SK-N-SH (cell line): ENCODE measurements around the gene MRPL21. TPM values are rescaled to one million over a fixed set of nuclear protein-coding genes. Genes with fewer than 3 reads are reported as not detected.
A peak's percentile ranks its signal among the peaks of the same experiment; 100 is the strongest.

Experiments
- CTCF ChIA-PET: fragments of 300-600, 350-600 bp; formaldehyde crosslinking; extraction: SDS; loops from one replicate; lab custom pipeline; 2021; lab: Yijun Ruan, JAX
- POLR2A ChIA-PET: fragments of 350-600 bp; sonication (Branson Sonifier 250); formaldehyde crosslinking; extraction: SDS; loops from one replicate; lab custom pipeline; 2020; ENCODE audit warnings: antibody characterized with exemption, inconsistent platforms; lab: Yijun Ruan, JAX
- DNase-seq: peaks from one replicate; pipeline ENCODE4 v3.0.0; 2012
- H2AFZ ChIP-seq: fragments of 200-600 bp; sonication (generic); 2 replicates; pipeline ENCODE4 v1.8.1; 2016; ENCODE audit warnings: antibody characterized with exemption, mild to moderate bottlenecking, low read depth
- H3F3A ChIP-seq: fragments of 200-600 bp; sonication (generic); replicated peaks from 2 replicates; pipeline ENCODE3; 2016; ENCODE audit warnings: antibody characterized with exemption, mild to moderate bottlenecking; ENCODE audit not compliant: insufficient read depth
- H3K27ac ChIP-seq, 2 experiments: fragments of 200-500 bp in 1 of 2; fragments of 200-600 bp in 1 of 2; sonication (Bioruptor generic) in 1 of 2; sonication (generic), shearing (Covaris generic) in 1 of 2; 2 replicates each; pipeline versions ENCODE4 v1.5.1 to v1.6.1; 2014 to 2016; ENCODE audit warnings: low read depth in 2 of 2, inconsistent platforms in 1 of 2, low read length in 1 of 2, mild to moderate bottlenecking in 1 of 2, mixed read lengths in 1 of 2
- H3K27me3 ChIP-seq: fragments of 200-600 bp; sonication (generic), shearing (Covaris generic); 2 replicates; pipeline ENCODE4 v1.6.1; 2016; ENCODE audit warnings: mixed run types; ENCODE audit not compliant: insufficient read depth
- H3K36me3 ChIP-seq, 2 experiments: fragments of 200-500 bp in 1 of 2; fragments of 200-600 bp in 1 of 2; sonication (Bioruptor generic) in 1 of 2; sonication (generic) in 1 of 2; replicated peaks in 1 of 2; 2 replicates each; pipeline versions ENCODE3 to v1.5.1; 2014 to 2016; ENCODE audit warnings: low read length in 1 of 2, mild to moderate bottlenecking in 1 of 2; ENCODE audit not compliant: insufficient read depth in 2 of 2, control insufficient read depth in 1 of 2
- H3K4me1 ChIP-seq, 2 experiments: fragments of 200-500 bp in 1 of 2; fragments of 200-600 bp in 1 of 2; sonication (Bioruptor generic) in 1 of 2; sonication (generic), shearing (Covaris generic) in 1 of 2; 2 replicates each; pipeline versions ENCODE4 v1.5.1 to v1.6.1; 2014 to 2016; ENCODE audit warnings: low read depth in 1 of 2, low read length in 1 of 2, mixed run types in 1 of 2; ENCODE audit not compliant: insufficient read depth in 2 of 2, control insufficient read depth in 1 of 2
- H3K4me2 ChIP-seq: fragments of 200-600 bp; sonication (generic), shearing (Covaris generic); 2 replicates; pipeline ENCODE4 v1.6.1; 2017; ENCODE audit warnings: mixed run types
- H3K4me3 ChIP-seq, 2 experiments: fragments of 200-500 bp in 1 of 2; fragments of 200-600 bp in 1 of 2; sonication (Bioruptor generic) in 1 of 2; sonication (generic), shearing (Covaris generic) in 1 of 2; 2 replicates each; pipeline versions ENCODE4 v1.5.1 to v1.8.1; 2014 to 2016; ENCODE audit warnings: low read depth in 2 of 2, inconsistent platforms in 1 of 2, low read length in 1 of 2, mild to moderate bottlenecking in 1 of 2, mixed read lengths in 1 of 2, moderate library complexity in 1 of 2
- H3K79me2 ChIP-seq: fragments of 200-600 bp; sonication (generic); 2 replicates; pipeline ENCODE4 v1.8.1; 2017; ENCODE audit warnings: mild to moderate bottlenecking; ENCODE audit not compliant: insufficient read depth
- H3K9ac ChIP-seq: fragments of 200-600 bp; sonication (generic); 2 replicates; pipeline ENCODE4 v1.6.1; 2017; ENCODE audit warnings: mixed run types
- H3K9me2 ChIP-seq: fragments of 200-600 bp; sonication (generic); 2 replicates; pipeline ENCODE4 v1.6.1; 2017; ENCODE audit warnings: mixed run types
- H3K9me3 ChIP-seq: fragments of 200-600 bp; sonication (generic); 2 replicates; pipeline ENCODE4 v1.6.1; 2017; ENCODE audit warnings: mixed run types, mild to moderate bottlenecking, moderate library complexity
- H4K20me1 ChIP-seq: fragments of 200-600 bp; sonication (generic); 2 replicates; pipeline ENCODE4 v1.6.1; 2017; ENCODE audit warnings: mild to moderate bottlenecking, mixed run types; ENCODE audit not compliant: insufficient read depth
- EP300 ChIP-seq, 2 experiments: IDR thresholded peaks; 2 replicates each; pipeline versions ENCODE4 v1.4.0 to v1.6.1; 2012; ENCODE audit warnings: borderline replicate concordance in 1 of 2, low read depth in 1 of 2, low read length in 1 of 2
- FOSL2 ChIP-seq: IDR thresholded peaks from 2 replicates; pipeline ENCODE4 v1.4.0; 2012; ENCODE audit warnings: low read depth, mild to moderate bottlenecking, moderate library complexity, borderline replicate concordance
- GABPA ChIP-seq: IDR thresholded peaks from 2 replicates; pipeline ENCODE4 v1.4.0; 2012; ENCODE audit warnings: low read depth, mild to moderate bottlenecking
- IRF3 ChIP-seq: fragments of 150-350 bp; IDR thresholded peaks from 2 replicates; pipeline ENCODE4 v1.6.1; 2016; ENCODE audit warnings: mild to moderate bottlenecking, low read depth, low read length
- MXI1 ChIP-seq: IDR thresholded peaks from 2 replicates; pipeline ENCODE4 v1.6.1; 2012; ENCODE audit warnings: mild to moderate bottlenecking, low read depth, low read length, improper control_type of control experiment
- NRF1 ChIP-seq: IDR thresholded peaks from 2 replicates; pipeline ENCODE4 v1.6.1; 2012; ENCODE audit warnings: low read depth, mild to moderate bottlenecking, low read length
- PBX3 ChIP-seq: IDR thresholded peaks from 2 replicates; pipeline ENCODE4; 2012
- POLR2AphosphoS5 ChIP-seq: IDR thresholded peaks from 2 replicates; pipeline ENCODE4 v1.6.1; 2012; ENCODE audit warnings: low read depth, low read length
- RAD21 ChIP-seq: IDR thresholded peaks from 2 replicates; pipeline ENCODE4 v1.6.1; 2012; ENCODE audit warnings: mild to moderate bottlenecking, low read length
- RCOR1 ChIP-seq: fragments of 150-350 bp; IDR thresholded peaks from 2 replicates; pipeline ENCODE4 v1.6.1; 2017; ENCODE audit warnings: antibody characterized with exemption, low read length
- REST ChIP-seq: IDR thresholded peaks from 2 replicates; pipeline ENCODE4 v1.6.1; 2012; ENCODE audit warnings: mild to moderate bottlenecking, low read depth, low read length, moderate library complexity
- RXRA ChIP-seq: IDR thresholded peaks from 2 replicates; pipeline ENCODE4 v1.4.0; 2012; ENCODE audit warnings: low read depth, mild to moderate bottlenecking, borderline replicate concordance
- TAF1 ChIP-seq: IDR thresholded peaks from 2 replicates; pipeline ENCODE4 v1.6.1; 2012; ENCODE audit warnings: low read depth, mild to moderate bottlenecking, low read length, moderate library complexity, borderline replicate concordance
- WGBS: methylation state at CpG from one replicate; pipeline ENCODE4 v1.1.6; 2017; ENCODE audit warnings: low lambda C conversion rate; 5-methylcytosine and 5-hydroxymethylcytosine counted together
- polyA plus RNA-seq, 3 experiments: library from polyadenylated mRNA; depleted of rRNA; stranded (reverse); fragments of >200 nt; gene quantifications; 2 replicates each; pipeline ENCODE4 v1.2.3, GENCODE V29; 2012
- TF ChIP-seq, protein P1 (sequence below): fragments of 200-600 bp; sonication (generic); IDR thresholded peaks from 2 replicates; pipeline ENCODE4 v1.6.1; 2017; ENCODE audit warnings: antibody characterized with exemption, mild to moderate bottlenecking, moderate library complexity
- TF ChIP-seq, protein P2 (sequence below): IDR thresholded peaks from 2 replicates; pipeline ENCODE4 v1.4.0; 2012; ENCODE audit warnings: low read depth, borderline replicate concordance

The MRPL21 gene
- polyA plus RNA-seq, 1 of the 3 experiments (the other 2 are of a cell fraction): 125 TPM

DNA sequence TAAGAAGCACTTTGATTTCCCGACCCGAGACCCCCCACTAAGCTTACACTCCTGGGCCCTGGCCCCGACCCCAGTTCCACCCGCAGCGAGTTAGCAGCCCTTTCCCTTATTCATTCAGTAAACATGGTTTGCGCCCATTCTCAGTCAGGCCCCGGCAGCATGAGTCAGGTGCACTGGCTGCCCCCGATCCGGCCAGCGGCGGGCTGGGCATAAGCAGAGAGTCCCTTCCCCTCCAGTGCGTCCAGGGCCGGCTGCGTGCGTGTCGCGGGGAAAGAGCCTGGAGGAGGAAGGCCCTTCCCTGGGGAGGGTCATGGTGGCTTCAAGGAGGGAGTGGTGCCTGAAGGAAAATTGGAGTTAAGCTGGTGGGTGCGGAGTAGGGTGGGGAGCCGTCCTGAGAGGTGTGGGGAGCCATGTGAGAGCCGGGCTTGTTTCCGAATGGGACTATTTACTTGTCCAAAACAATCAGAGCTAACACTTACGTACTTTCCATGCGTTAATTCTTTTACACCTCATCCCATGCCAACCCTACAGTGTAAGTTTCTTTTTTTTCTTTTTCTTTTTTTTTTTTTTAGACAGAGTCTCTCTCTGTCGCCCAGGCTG is 716 bp upstream of the MRPL21 start:
- H3K9me2 ChIP-seq: no peaks in the 10 kb centered on the region
- peaks cover 70% of the 10 kb centered on the region for H3K79me2 ChIP-seq

GRCh38 chr11:68900835-68901381 is 2.7 kb downstream of the MRPL21 start:
- Histone ChIP-seq H3F3A (no peaks in the 10 kb centered on the region), H3K9me2 (no peaks in the 10 kb centered on the region), H3K36me3 (peaks cover 11 to 47% of the 10 kb centered on the region in 2 experiments), H3K9me3 (no peaks in the 10 kb centered on the region), H3K79me2 (peaks cover 64% of the 10 kb centered on the region), H3K4me2 (no peak overlapping the region), H3K27ac (no peak overlapping the region), H2AFZ (no peak overlapping the region), H3K9ac (no peak overlapping the region), H3K4me3 (no peak overlapping the region), H3K4me1 (peaks cover 14 to 18% of the 10 kb centered on the region in 2 experiments), H3K27me3 (no peaks in the 10 kb centered on the region), H4K20me1 (peaks cover 7% of the 10 kb centered on the region; the same call in 1 of the 2 replicates)
- ChIA-PET POLR2A (no interaction called here), CTCF (interaction anchor here (0.9 to 2.8 kb wide), 2 partner anchors 11 to 149 kb away, joined by 3 to 10 read pairs; no protein-coding TSS in a partner anchor)
- 89% methylated on average over 8 of the region's 9 CpGs for WGBS
- DNase-seq: no peak
- TF ChIP-seq RXRA (no peak), FOSL2 (no peak), GABPA (no peak), NRF1 (no peak), TAF1 (no peak), IRF3 (no peak), EP300 (IDR thresholded peaks at IDR 0.05; ENCODE audit: borderline replicate concordance in 1 of 2, low read depth in 1 of 2, low read length in 1 of 2) (no peak), POLR2AphosphoS5 (no peak), REST (no peak)
- TF ChIP-seq, protein P1, sequence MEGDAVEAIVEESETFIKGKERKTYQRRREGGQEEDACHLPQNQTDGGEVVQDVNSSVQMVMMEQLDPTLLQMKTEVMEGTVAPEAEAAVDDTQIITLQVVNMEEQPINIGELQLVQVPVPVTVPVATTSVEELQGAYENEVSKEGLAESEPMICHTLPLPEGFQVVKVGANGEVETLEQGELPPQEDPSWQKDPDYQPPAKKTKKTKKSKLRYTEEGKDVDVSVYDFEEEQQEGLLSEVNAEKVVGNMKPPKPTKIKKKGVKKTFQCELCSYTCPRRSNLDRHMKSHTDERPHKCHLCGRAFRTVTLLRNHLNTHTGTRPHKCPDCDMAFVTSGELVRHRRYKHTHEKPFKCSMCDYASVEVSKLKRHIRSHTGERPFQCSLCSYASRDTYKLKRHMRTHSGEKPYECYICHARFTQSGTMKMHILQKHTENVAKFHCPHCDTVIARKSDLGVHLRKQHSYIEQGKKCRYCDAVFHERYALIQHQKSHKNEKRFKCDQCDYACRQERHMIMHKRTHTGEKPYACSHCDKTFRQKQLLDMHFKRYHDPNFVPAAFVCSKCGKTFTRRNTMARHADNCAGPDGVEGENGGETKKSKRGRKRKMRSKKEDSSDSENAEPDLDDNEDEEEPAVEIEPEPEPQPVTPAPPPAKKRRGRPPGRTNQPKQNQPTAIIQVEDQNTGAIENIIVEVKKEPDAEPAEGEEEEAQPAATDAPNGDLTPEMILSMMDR: no peak
- TF ChIP-seq, protein P2, sequence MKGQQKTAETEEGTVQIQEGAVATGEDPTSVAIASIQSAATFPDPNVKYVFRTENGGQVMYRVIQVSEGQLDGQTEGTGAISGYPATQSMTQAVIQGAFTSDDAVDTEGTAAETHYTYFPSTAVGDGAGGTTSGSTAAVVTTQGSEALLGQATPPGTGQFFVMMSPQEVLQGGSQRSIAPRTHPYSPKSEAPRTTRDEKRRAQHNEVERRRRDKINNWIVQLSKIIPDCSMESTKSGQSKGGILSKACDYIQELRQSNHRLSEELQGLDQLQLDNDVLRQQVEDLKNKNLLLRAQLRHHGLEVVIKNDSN: no peak

More for the DNA sequence above, 716 bp upstream of the MRPL21 start:
- CTCF ChIA-PET: interaction anchor here (0.9 to 1.4 kb wide), 5 partner anchors 14 to 765 kb away, joined by 3 to 5 read pairs (median 3); no protein-coding TSS in a partner anchor
- POLR2A ChIA-PET: interaction anchor here (0.6 to 0.9 kb wide), 2 partner anchors 14 to 149 kb away, joined by 3 read pairs; no protein-coding TSS in a partner anchor
- peak overlapping the region; percentile 89 to 98 for H3K4me3 ChIP-seq
- peak overlapping the region; percentile 91 for H3K9ac ChIP-seq
- no peaks in the 10 kb centered on the region for H3F3A ChIP-seq
- H3K9me3 ChIP-seq: no peaks in the 10 kb centered on the region
- no peaks in the 10 kb centered on the region for H3K27me3 ChIP-seq
- DNase-seq: peak; percentile 66
- WGBS: 2% methylated on average over 20 of the region's 24 CpGs
- H3K4me1 ChIP-seq: peaks cover 14 to 18% of the 10 kb centered on the region in 2 experiments
- H4K20me1 ChIP-seq: peaks cover 3% of the 10 kb centered on the region; the same call in 1 of the 2 replicates
- TF ChIP-seq POLR2AphosphoS5 (no peak), MXI1 (0 out of 2 replicates have a peak, but pooled peaks have one; percentile 13), RAD21 (no peak), PBX3 (no peak), RCOR1 (no peak)
- TF ChIP-seq, all 33 proteins: peak for 1
- Histone ChIP-seq H3K4me2 (peak overlapping the region; percentile 90), H2AFZ (peak overlapping the region; percentile 86), H3K27ac (peak overlapping the region; percentile 67 to 81), H3K36me3 (peaks cover 15 to 22% of the 10 kb centered on the region in 2 experiments)
